Hair follicle dermal papilla cell (primary cell): Measurements from ENCODE around the gene RBP2. TPM values are rescaled to one million over a fixed set of nuclear protein-coding genes. Genes with fewer than 3 reads are reported as not detected.

ENCODE experiments used
- total RNA-seq: library from RNA; depleted of rRNA; stranded (reverse); fragments of >200 nt; gene quantifications from 2 replicates; pipeline ENCODE4 v1.2.3, GENCODE V29; 2012

RBP2 gene
- not detected in 2 replicates for total RNA-seq

DNA sequence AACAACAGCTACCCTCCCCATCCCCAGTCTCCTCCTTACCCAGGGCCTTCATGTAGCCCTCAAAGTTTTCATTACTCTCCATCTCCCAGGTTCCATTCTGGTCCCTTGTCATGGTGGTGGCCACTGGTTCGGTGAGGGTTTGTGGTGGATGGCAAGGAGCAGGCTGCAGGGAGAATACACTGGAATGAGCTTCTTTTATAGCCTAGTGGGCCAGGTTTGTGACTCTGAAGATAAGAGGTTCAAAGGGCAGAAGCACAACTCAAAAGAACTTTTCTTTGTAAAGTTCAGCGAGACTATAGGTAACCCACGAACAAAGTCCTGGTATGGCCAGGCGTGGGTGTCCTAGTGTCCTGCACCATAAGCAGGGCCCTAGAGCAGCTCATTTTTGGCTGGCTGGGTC is at the start of gene RBP2:
RBP2 (minus strand) TSS at position 169 of the 400 bp plus-strand sequence; CDS start at position 112, 57 bp downstream.

Other genes with a start within 250 kb of the RBP2 start
- gene MRPS22, start 132.5 kb downstream of the RBP2 start, total RNA-seq: 51.1 and 57.8 TPM in 2 replicates
- 214 and 222 TPM in 2 replicates for gene COPB2, start 86.9 kb downstream of the RBP2 start, total RNA-seq
- gene RBP1, start 63.2 kb upstream of the RBP2 start, total RNA-seq: 1.9 and 2.8 TPM in 2 replicates
- 0.97 and 1.1 TPM in 2 replicates for gene NMNAT3, start 201.5 kb upstream of the RBP2 start, total RNA-seq